Fibroblast of lung (primary cell): Measurements from ENCODE around the gene ZIM2. TPM values are rescaled to one million over a fixed set of nuclear protein-coding genes. Genes with fewer than 3 reads are reported as not detected.

Source experiments
- DNase-seq, 2 donors: peaks; one replicate each; pipeline versions ENCODE4 v3.0.0 to v3.0.0-alpha.2; 2010; ENCODE audit warnings: low read depth in 2 of 2
- H2AFZ ChIP-seq: 2 replicates; pipeline ENCODE4 v1.5.1; 2012; ENCODE audit warnings: low read length, control low read depth, inconsistent platforms
- H3K27ac ChIP-seq: 2 replicates; pipeline ENCODE4 v1.5.1; 2011; ENCODE audit warnings: low read length, control low read depth; ENCODE audit not compliant: insufficient read depth
- H3K27me3 ChIP-seq: 2 replicates; pipeline ENCODE4 v1.5.1; 2011; ENCODE audit warnings: mild to moderate bottlenecking, low read length; ENCODE audit not compliant: control insufficient read depth, insufficient read depth
- H3K36me3 ChIP-seq: 2 replicates; pipeline ENCODE4 v1.5.1; 2011; ENCODE audit warnings: low read length; ENCODE audit not compliant: control insufficient read depth, insufficient read depth
- H3K4me1 ChIP-seq: 2 replicates; pipeline ENCODE4 v1.5.1; 2011; ENCODE audit warnings: low read length; ENCODE audit not compliant: control insufficient read depth, insufficient read depth; ENCODE audit errors: extremely low read depth
- H3K4me2 ChIP-seq: 2 replicates; pipeline ENCODE4 v1.5.1; 2011; ENCODE audit warnings: low read length, control low read depth; ENCODE audit not compliant: insufficient read depth; ENCODE audit errors: extremely low read depth
- H3K4me3 ChIP-seq, 4 experiments: fragments of 200-600 bp in 1 of 4; sonication (generic) in 1 of 4; replicated peaks in 1 of 4; 2 replicates each; pipeline ENCODE4 v1.5.1; 2011 to 2016; ENCODE audit warnings: low read length in 4 of 4, low read depth in 3 of 4, mild to moderate bottlenecking in 3 of 4, control low read depth in 2 of 4, inconsistent platforms in 1 of 4, mixed read lengths in 1 of 4; ENCODE audit not compliant: insufficient read depth in 1 of 4; ENCODE audit errors: control extremely low read depth in 1 of 4
- H3K79me2 ChIP-seq: 2 replicates; pipeline ENCODE4 v1.5.1; 2012; ENCODE audit warnings: mild to moderate bottlenecking, low read length, inconsistent platforms; ENCODE audit not compliant: control insufficient read depth, insufficient read depth
- H3K9ac ChIP-seq: 2 replicates; pipeline ENCODE4 v1.5.1; 2011; ENCODE audit warnings: mild to moderate bottlenecking, low read length, control low read depth; ENCODE audit not compliant: insufficient read depth
- H3K9me3 ChIP-seq: 2 replicates; pipeline ENCODE4 v1.5.1; 2012; ENCODE audit warnings: low read depth, low read length; ENCODE audit not compliant: control insufficient read depth, insufficient read depth
- H4K20me1 ChIP-seq: 2 replicates; pipeline ENCODE4 v1.5.1; 2011; ENCODE audit warnings: low read length; ENCODE audit not compliant: control insufficient read depth, insufficient read depth; ENCODE audit errors: extremely low read depth
- EZH2 ChIP-seq: IDR thresholded peaks from 2 replicates; pipeline ENCODE4 v1.5.1; 2012; ENCODE audit warnings: low read length, control low read depth, mild to moderate bottlenecking; ENCODE audit errors: missing control alignments
- polyA minus RNA-seq: library from RNA; depleted of rRNA, polyadenylated mRNA; stranded (reverse); fragments of >200 nt; gene quantifications from 2 replicates; pipeline ENCODE4 v1.2.3, GENCODE V29; 2011; ENCODE audit warnings: low replicate concordance
- polyA plus RNA-seq, 2 donors: library from polyadenylated mRNA; depleted of rRNA in 1 of 2; stranded (reverse) in 1 of 2; unstranded in 1 of 2; fragments of >200 nt; gene quantifications; 2 replicates each; pipeline ENCODE4 v1.2.1, GENCODE V29; 2011 to 2012; ENCODE audit warnings: missing spikeins in 1 of 2
- total RNA-seq: library from RNA; depleted of rRNA; stranded (reverse); fragments of >200 nt; gene quantifications from 2 replicates; pipeline ENCODE4 v1.2.1, GENCODE V29; 2014
- TF ChIP-seq, protein P1 (sequence below), 2 donors: IDR thresholded peaks in 1 of 2; conservative IDR thresholded peaks in 1 of 2; 1 replicate in 1 of 2; 2 replicates in 1 of 2; pipeline ENCODE4 v1.5.1; 2011 to 2012; ENCODE audit warnings: low read length in 2 of 2, control low read depth in 1 of 2, inconsistent platforms in 1 of 2, low read depth in 1 of 2, mild to moderate bottlenecking in 1 of 2

Gene ZIM2
- under 0.01 TPM in 1 of 2 replicates, not detected in the other for total RNA-seq
- not detected in 2 replicates for polyA plus RNA-seq
- polyA plus RNA-seq (2012), result not detected in 2 replicates
- polyA minus RNA-seq, result 1.6 TPM in 1 of 2 replicates, not detected in the other

DNA sequence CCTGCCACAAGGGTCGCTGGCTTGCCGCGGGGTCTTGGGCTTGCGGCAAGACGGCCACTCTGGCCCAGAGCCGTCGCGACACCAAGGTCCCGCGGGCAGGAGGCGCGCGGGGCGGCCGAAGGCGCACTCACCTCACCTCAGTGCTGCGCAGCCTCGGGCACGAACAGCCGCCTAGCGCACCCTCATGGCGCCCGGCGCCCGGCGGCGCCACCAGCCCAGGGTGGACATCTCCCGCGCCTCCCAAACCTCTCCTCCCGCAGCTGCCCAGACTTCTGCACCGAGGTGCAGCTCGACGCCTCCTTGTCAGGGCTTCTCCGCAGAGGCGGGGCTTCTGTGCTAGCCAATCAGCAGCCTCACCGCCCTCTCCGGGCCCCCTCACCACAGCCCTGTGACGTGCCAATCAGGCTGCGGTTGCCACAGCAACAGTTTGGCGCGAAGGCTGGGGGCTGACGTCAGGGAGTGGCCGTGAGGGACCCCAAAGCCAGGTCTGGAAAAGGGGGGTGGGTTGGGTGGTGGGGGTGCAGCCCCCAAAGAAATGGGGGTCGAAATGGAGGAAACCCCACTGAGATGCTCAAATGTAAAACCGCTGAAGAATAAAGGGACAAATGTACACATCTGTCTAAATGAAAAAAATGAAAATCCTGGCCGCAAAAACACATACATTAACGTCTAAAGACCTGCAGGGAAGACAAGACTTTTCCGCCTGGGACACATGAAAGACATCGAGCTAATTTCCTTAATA is at the start of gene ZIM2, which contains the start of gene PEG3:
ZIM2 (minus strand) TSS at position 276 of the 742 bp plus-strand sequence. CDS start 16,449 bp downstream, outside the sequence.
PEG3 (minus strand) TSS at position 276 of the 742 bp plus-strand sequence. CDS start 16,071 bp downstream, outside the sequence.
- peak in 1 of 2 donors; percentile 12 for DNase-seq
- Histone ChIP-seq H2AFZ (no peak within 1 kb of the TSS), H3K4me2 (no peak within 1 kb of the TSS), H3K36me3 (no peaks in the 10 kb centered on the region), H3K27ac (no peak within 1 kb of the TSS), H3K4me3 (peak within 1 kb of the TSS in 2 of 4 experiments; percentile 20 to 32), H3K79me2 (no peaks in the 10 kb centered on the region), H4K20me1 (no peaks in the 10 kb centered on the region), H3K4me1 (no peaks in the 10 kb centered on the region), H3K27me3 (no peaks in the 10 kb centered on the region), H3K9me3 (no peaks in the 10 kb centered on the region), H3K9ac (no peak within 1 kb of the TSS)
- TF ChIP-seq EZH2, result no peak
- TF ChIP-seq, protein P1, sequence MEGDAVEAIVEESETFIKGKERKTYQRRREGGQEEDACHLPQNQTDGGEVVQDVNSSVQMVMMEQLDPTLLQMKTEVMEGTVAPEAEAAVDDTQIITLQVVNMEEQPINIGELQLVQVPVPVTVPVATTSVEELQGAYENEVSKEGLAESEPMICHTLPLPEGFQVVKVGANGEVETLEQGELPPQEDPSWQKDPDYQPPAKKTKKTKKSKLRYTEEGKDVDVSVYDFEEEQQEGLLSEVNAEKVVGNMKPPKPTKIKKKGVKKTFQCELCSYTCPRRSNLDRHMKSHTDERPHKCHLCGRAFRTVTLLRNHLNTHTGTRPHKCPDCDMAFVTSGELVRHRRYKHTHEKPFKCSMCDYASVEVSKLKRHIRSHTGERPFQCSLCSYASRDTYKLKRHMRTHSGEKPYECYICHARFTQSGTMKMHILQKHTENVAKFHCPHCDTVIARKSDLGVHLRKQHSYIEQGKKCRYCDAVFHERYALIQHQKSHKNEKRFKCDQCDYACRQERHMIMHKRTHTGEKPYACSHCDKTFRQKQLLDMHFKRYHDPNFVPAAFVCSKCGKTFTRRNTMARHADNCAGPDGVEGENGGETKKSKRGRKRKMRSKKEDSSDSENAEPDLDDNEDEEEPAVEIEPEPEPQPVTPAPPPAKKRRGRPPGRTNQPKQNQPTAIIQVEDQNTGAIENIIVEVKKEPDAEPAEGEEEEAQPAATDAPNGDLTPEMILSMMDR (conservative IDR thresholded peaks at IDR 0.05 in 1 of 2, IDR thresholded peaks at IDR 0.05 in 1 of 2; ENCODE audit: low read depth in 1 of 2, low read length in 2 of 2), result no peak

DNA sequence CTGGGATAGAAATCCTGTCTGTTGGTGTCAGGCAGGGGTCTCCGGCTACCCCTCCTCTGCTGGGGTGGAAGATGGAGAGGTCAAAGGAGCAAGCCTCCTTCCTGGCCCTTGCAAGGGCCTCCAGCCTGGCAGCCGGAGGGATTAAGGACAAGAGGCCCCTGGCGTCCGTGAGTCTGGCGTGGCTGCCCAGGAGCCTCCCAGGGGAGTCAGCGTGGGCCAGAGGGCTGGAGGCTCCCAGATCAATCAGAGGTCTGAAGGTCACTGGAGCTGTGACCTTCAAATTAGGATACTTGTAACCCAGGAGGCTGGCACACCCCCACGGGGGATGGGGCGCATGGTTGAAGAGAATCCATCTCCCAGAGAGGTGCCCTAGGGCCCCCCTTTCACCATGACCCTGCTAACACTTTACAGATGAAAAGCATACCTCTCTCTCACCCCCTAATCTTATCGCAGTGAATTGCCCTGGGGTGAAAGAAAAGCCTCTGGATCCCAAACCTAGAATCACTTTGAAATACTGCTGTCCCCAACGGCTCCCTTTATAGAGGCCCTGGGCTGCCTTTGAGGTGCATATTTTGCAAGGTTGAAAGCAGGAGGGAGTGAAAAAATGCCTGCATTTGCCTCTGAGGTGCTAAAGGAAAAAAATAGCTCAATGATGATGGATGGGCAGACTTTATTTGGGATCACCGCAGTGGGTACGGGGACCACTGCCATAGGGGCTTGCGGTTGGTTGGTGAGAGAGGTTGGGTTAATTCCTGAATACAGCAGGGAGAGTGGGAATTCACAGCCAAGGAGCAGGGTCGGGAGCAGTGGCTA is 44.9 kb upstream of the ZIM2 start:
- DNase-seq, result no peak
- H3K4me1 ChIP-seq, result no peaks in the 10 kb centered on the region
- no peaks in the 10 kb centered on the region for H4K20me1 ChIP-seq
- H3K27ac ChIP-seq, result no peak overlapping the region
- no peak overlapping the region for H3K4me3 ChIP-seq
- no peaks in the 10 kb centered on the region for H3K9me3 ChIP-seq
- no peak overlapping the region for H3K9ac ChIP-seq
- TF ChIP-seq, protein P1 (conservative IDR thresholded peaks at IDR 0.05 in 1 of 2, IDR thresholded peaks at IDR 0.05 in 1 of 2; ENCODE audit: low read depth in 1 of 2, low read length in 2 of 2), result no peak
- no peak for TF ChIP-seq EZH2
- H3K4me2 ChIP-seq, result no peak overlapping the region
- no peaks in the 10 kb centered on the region for H3K36me3 ChIP-seq
- H2AFZ ChIP-seq, result no peak overlapping the region
- no peaks in the 10 kb centered on the region for H3K27me3 ChIP-seq
- H3K79me2 ChIP-seq, result no peaks in the 10 kb centered on the region

DNA sequence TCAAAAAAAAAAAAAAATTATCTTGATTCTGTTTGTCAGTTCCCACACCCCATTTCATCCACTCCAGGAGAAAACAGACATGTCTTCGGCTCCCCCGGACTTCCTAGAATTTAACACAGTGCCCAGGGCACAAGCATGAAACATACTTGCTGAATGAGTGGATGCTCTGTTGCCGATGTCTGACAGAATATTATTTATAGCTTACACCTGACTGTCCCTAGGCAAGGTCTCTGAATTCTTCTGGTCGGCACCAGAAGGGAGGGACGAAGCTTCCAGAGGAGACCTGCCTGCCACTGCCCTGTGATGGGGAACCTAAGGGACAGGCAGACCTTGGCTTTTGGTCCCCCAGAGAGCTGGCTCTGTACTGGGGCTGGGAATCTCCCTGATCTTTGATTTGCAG is 43.9 kb upstream of the ZIM2 start:
- H2AFZ ChIP-seq, result no peak overlapping the region
- TF ChIP-seq, protein P1 (conservative IDR thresholded peaks at IDR 0.05 in 1 of 2, IDR thresholded peaks at IDR 0.05 in 1 of 2; ENCODE audit: low read depth in 1 of 2, low read length in 2 of 2), result no peak
- no peak for TF ChIP-seq EZH2
- no peak overlapping the region for H3K4me2 ChIP-seq
- no peaks in the 10 kb centered on the region for H3K4me1 ChIP-seq
- H3K27ac ChIP-seq, result no peak overlapping the region
- H3K79me2 ChIP-seq, result no peaks in the 10 kb centered on the region
- H3K9ac ChIP-seq, result no peak overlapping the region
- H4K20me1 ChIP-seq, result no peaks in the 10 kb centered on the region
- no peaks in the 10 kb centered on the region for H3K27me3 ChIP-seq
- H3K9me3 ChIP-seq, result no peaks in the 10 kb centered on the region
- no peak for DNase-seq
- no peaks in the 10 kb centered on the region for H3K36me3 ChIP-seq
- no peak overlapping the region for H3K4me3 ChIP-seq
